GM19238 (cell line): ENCODE results near the gene DSC2.
"Not testable (repeated sequence)": the region's sequence is repeated elsewhere in the genome, so short reads cannot be mapped to it uniquely, and the experiment has no call there.

ENCODE experiments used
- DNase-seq: peaks from one replicate; pipeline ENCODE4 v3.0.0; 2011; ENCODE audit warnings: low spot score; ENCODE audit not compliant: insufficient read length

DSC2 gene

DNA sequence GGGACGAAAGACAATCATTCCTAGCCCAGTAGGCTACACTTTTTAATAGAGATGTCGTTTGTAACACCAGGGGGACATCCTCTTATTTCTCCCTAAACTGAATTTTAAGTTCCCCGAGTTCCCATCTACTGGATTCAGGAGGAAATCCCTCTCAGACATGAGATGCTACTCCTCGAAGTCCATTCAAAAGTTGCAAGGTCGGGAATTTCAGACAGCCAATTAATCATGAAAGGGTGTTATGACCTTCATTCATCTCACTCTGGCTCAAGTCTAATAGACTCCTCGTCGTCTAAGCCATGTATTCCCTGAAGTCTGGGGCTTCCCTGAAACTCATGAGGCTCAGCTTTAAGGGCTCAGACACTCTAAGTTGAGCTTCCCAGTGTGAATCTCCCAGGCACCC lies 58.5 kb downstream of the DSC2 start:
- no peak for DNase-seq

- DNase-seq: no peak
These were observed 59.6 kb downstream of the DSC2 start, which contains the start of gene DSC3 for GRCh38 chr18:31042406-31043181. DSC3 (minus strand) TSS chr18:31042742; CDS start chr18:31042660, 82 bp downstream.

- no peak for DNase-seq
These were observed 60.2 kb downstream of the DSC2 start for GRCh38 chr18:31042084-31042405.

GRCh38 chr18:31041271-31042083 lies 60.7 kb downstream of the DSC2 start:
- peak; percentile 3 for DNase-seq

- DNase-seq: no peak
These were observed 61.4 kb downstream of the DSC2 start for GRCh38 chr18:31040686-31041270.

DNA sequence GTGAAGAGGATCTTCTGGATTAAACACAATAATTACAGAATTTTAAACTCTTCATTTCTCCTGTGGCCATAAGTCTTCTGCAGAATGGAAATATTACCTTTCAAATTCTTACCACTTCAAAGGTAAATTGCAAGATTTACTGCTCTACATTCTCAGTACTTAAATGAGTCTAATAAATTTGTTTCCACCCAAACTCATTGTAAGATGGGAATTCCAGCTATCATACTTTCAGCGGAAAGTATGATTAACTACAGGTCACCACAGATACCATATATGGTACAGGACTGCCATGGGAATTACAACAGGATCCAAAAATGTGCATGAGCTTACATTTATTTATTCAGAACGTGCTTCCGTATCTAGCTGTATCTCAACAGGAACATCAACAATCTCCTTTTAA lies 62.8 kb downstream of the DSC2 start:
- no peak for DNase-seq

- DNase-seq: not testable (repeated sequence)
These were observed 64.5 kb downstream of the DSC2 start for GRCh38 chr18:31037686-31038085.

- no peak for DNase-seq
These were observed 67.7 kb downstream of the DSC2 start for GRCh38 chr18:31034541-31034940.

GRCh38 chr18:31030574-31031278 lies 71.5 kb downstream of the DSC2 start:
- no peak for DNase-seq

DNA sequence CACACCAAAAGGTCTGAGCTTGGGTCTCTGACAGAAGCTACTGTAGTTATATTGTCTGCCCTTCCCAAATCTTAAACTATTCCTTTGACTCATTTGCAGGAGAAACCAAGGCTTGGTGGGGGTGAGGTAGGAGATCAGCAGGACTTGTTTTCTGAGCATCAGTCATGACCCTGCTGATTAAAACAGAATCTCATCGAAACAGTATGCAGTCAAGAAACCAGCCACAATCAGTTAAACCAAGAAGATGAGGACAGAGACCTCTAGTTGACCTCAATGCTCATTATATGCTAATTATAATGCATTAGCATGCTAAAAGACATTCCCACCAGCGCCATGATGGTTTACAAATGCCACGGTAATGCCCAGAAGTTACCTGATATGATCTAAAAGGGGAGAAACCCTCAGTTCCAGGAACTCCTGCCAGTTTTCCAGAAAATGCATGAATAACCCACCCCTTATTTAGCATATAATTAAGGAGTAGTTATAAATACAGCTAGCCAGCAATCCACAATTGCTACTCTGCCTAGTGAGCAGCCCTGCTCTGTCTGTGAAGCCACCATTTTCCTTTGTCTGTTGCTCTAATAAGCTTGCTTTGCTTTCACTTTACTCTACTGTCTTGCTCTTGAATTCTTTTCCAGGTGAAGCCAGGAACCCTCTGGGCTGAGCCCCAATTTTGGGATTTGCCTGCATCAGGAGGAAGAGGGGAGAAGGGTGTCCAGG lies 86.3 kb downstream of the DSC2 start:
- DNase-seq: no peak

GRCh38 chr18:31011455-31011854 lies 90.8 kb downstream of the DSC2 start:
- DNase-seq: not testable (repeated sequence)

DNA sequence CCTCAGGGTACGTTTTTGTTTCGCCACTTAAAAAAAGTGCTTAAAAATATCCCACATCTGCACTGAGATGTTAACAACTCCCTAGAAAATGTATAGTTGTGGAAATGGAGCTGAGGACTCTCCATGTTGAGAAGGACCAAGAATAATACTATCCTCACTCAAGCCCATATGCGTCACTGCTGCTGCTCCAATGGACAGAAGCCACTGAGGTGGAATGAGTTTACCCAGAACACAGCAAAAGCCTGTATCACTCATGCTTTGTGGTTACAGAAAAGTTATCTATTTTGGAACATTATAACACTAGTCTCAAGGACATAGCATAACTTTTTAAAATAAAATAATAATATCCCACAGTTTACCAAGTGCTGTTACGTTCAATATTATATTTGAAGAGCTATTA lies 91.6 kb downstream of the DSC2 start:
- DNase-seq: no peak
